H1 (cell line): ENCODE measurements around the gene CD96. TPM values are rescaled to one million over a fixed set of nuclear protein-coding genes. Genes with fewer than 3 reads are reported as not detected.

Experiments used
- CTCF ChIA-PET: fragments of 300-600 bp; sonication (Branson Sonifier 250); formaldehyde crosslinking; loops from one replicate; lab custom pipeline; 2021; ENCODE audit not compliant: partially characterized antibody; lab: Charles Lee
- POLR2A ChIA-PET: fragments of 300-600 bp; sonication (Branson Sonifier 250); formaldehyde crosslinking; loops from one replicate; lab custom pipeline; 2021; ENCODE audit warnings: inconsistent platforms; ENCODE audit not compliant: partially characterized antibody; lab: Charles Lee
- DNase-seq, 2 experiments: peaks; one replicate each; pipeline versions ENCODE4 v3.0.0 to v3.0.0-alpha.2; 2010 to 2022; ENCODE audit warnings: low spot score in 2 of 2, low read depth in 1 of 2, mixed read lengths in 1 of 2
- FAIRE-seq: peaks from 2 replicates; lab custom pipeline; 2011; peaks lifted over from hg19 to GRCh38; lab: Jason Lieb, UNC
- H2AFZ ChIP-seq: 2 replicates; pipeline ENCODE4 v1.8.1; 2012; ENCODE audit warnings: low read length, inconsistent platforms
- H2AK5ac ChIP-seq: 2 replicates; pipeline ENCODE4 v1.6.1; 2013; ENCODE audit warnings: low read depth, low read length
- H2BK120ac ChIP-seq: replicated peaks from 2 replicates; pipeline ENCODE3; 2013; ENCODE audit warnings: low read depth, low read length, inconsistent platforms
- H2BK12ac ChIP-seq: 2 replicates; pipeline ENCODE4 v1.6.1; 2013; ENCODE audit warnings: low read depth, low read length
- H2BK15ac ChIP-seq: 2 replicates; pipeline ENCODE4 v1.6.1; 2013; ENCODE audit warnings: low read length
- H2BK20ac ChIP-seq: 2 replicates; pipeline ENCODE4 v1.6.1; 2013; ENCODE audit warnings: low read length
- H2BK5ac ChIP-seq: 2 replicates; pipeline ENCODE4 v1.6.1; 2013; ENCODE audit warnings: low read depth, low read length
- H3K14ac ChIP-seq: 2 replicates; pipeline ENCODE4 v1.6.1; 2013; ENCODE audit warnings: inconsistent platforms; ENCODE audit not compliant: insufficient read length
- H3K18ac ChIP-seq: 2 replicates; pipeline ENCODE4 v1.6.1; 2013; ENCODE audit warnings: low read length; ENCODE audit errors: extremely low read depth
- H3K23ac ChIP-seq: 2 replicates; pipeline ENCODE4 v1.6.1; 2013; ENCODE audit warnings: inconsistent platforms; ENCODE audit not compliant: insufficient read length
- H3K23me2 ChIP-seq: 2 replicates; pipeline ENCODE4 v1.6.1; 2013; ENCODE audit warnings: low read depth, low read length
- H3K27ac ChIP-seq: 2 replicates; pipeline ENCODE4 v1.6.1; 2011; ENCODE audit warnings: low read depth, low read length, inconsistent platforms
- H3K27me3 ChIP-seq, 4 experiments: replicated peaks in 1 of 4; 1 replicate in 1 of 4; 2 replicates in 3 of 4; pipeline versions ENCODE4 v1.6.1 to v1.8.1; 2011 to 2013; ENCODE audit warnings: low read length in 3 of 4, mild to moderate bottlenecking in 3 of 4, inconsistent platforms in 2 of 4, mixed read lengths in 2 of 4, moderate library complexity in 1 of 4; ENCODE audit not compliant: control insufficient read depth in 3 of 4, insufficient read depth in 3 of 4; ENCODE audit errors: extremely low read depth in 1 of 4
- H3K36me3 ChIP-seq, 4 experiments: 2 replicates each; pipeline versions ENCODE4 v1.6.1 to v1.8.1; 2011 to 2013; ENCODE audit warnings: mild to moderate bottlenecking in 4 of 4, low read length in 3 of 4, moderate library complexity in 2 of 4, control low read depth in 1 of 4, inconsistent platforms in 1 of 4; ENCODE audit not compliant: insufficient read depth in 4 of 4, control insufficient read depth in 2 of 4
- H3K4ac ChIP-seq: replicated peaks from 2 replicates; pipeline ENCODE3; 2013; ENCODE audit warnings: low read length, low read depth, mixed read lengths, inconsistent platforms; ENCODE audit not compliant: insufficient read length
- H3K4me1 ChIP-seq, 4 experiments: replicated peaks in 1 of 4; 1 replicate in 1 of 4; 2 replicates in 3 of 4; pipeline versions ENCODE4 v1.6.1 to v1.8.1; 2011 to 2013; ENCODE audit warnings: low read length in 3 of 4, inconsistent platforms in 2 of 4, mixed read lengths in 1 of 4; ENCODE audit not compliant: insufficient read depth in 4 of 4, control insufficient read depth in 3 of 4
- H3K4me2 ChIP-seq, 2 experiments: 2 replicates each; pipeline versions ENCODE4 v1.6.1 to v1.8.1; 2011 to 2013; ENCODE audit warnings: low read depth in 2 of 2, low read length in 2 of 2, control low read depth in 1 of 2, inconsistent platforms in 1 of 2, mild to moderate bottlenecking in 1 of 2; ENCODE audit not compliant: insufficient read depth in 1 of 2
- H3K4me3 ChIP-seq, 4 experiments: fragments of 200-600, 300-600 bp in 1 of 4; sonication (generic), shearing (Covaris generic), sonication (Bioruptor Twin) in 1 of 4; 2 replicates each; pipeline versions ENCODE4 v1.5.1 to v1.8.1; 2011 to 2016; ENCODE audit warnings: low read length in 4 of 4, low read depth in 3 of 4, control low read depth in 2 of 4, inconsistent platforms in 2 of 4, mild to moderate bottlenecking in 2 of 4, mixed read lengths in 1 of 4, moderate library complexity in 1 of 4; ENCODE audit not compliant: insufficient read depth in 2 of 4; ENCODE audit errors: extremely low read depth in 1 of 4
- H3K56ac ChIP-seq: replicated peaks from 2 replicates; pipeline ENCODE3; 2013; ENCODE audit warnings: low read depth, mild to moderate bottlenecking, mixed read lengths, low read length, inconsistent platforms; ENCODE audit not compliant: insufficient read length
- H3K79me1 ChIP-seq: 2 replicates; pipeline ENCODE4 v1.6.1; 2013; ENCODE audit warnings: low read depth, low read length, control low read depth
- H3K79me2 ChIP-seq, 2 experiments: 2 replicates each; pipeline versions ENCODE4 v1.6.1 to v1.8.1; 2012 to 2013; ENCODE audit warnings: low read length in 2 of 2, mild to moderate bottlenecking in 2 of 2, inconsistent platforms in 1 of 2; ENCODE audit not compliant: insufficient read depth in 2 of 2, control insufficient read depth in 1 of 2
- H3K9ac ChIP-seq, 4 experiments: replicated peaks in 1 of 4; 1 replicate in 1 of 4; 2 replicates in 3 of 4; pipeline versions ENCODE4 v1.6.1 to v1.8.1; 2011 to 2013; ENCODE audit warnings: low read depth in 3 of 4, low read length in 3 of 4, control low read depth in 2 of 4, mild to moderate bottlenecking in 2 of 4, moderate library complexity in 2 of 4, inconsistent platforms in 1 of 4; ENCODE audit errors: extremely low read depth in 1 of 4
- H3K9me3 ChIP-seq, 2 experiments: 2 replicates each; pipeline versions ENCODE4 v1.6.1 to v1.8.1; 2012 to 2013; ENCODE audit warnings: mild to moderate bottlenecking in 2 of 2, moderate library complexity in 2 of 2, control low read depth in 1 of 2, inconsistent platforms in 1 of 2, low read depth in 1 of 2, low read length in 1 of 2, mixed read lengths in 1 of 2; ENCODE audit not compliant: insufficient read depth in 2 of 2
- H4K20me1 ChIP-seq, 2 experiments: replicated peaks in 1 of 2; 2 replicates each; pipeline versions ENCODE3 to v1.8.1; 2011 to 2013; ENCODE audit warnings: inconsistent platforms in 2 of 2, low read length in 2 of 2, mild to moderate bottlenecking in 1 of 2; ENCODE audit not compliant: insufficient read depth in 2 of 2, control insufficient read depth in 1 of 2
- H4K5ac ChIP-seq: 2 replicates; pipeline ENCODE4 v1.6.1; 2013; ENCODE audit warnings: low read length, low read depth, mixed read lengths, inconsistent platforms; ENCODE audit not compliant: insufficient read length
- H4K8ac ChIP-seq: 2 replicates; pipeline ENCODE4 v1.8.0; 2013; ENCODE audit warnings: mild to moderate bottlenecking, moderate library complexity, low read length, inconsistent platforms; ENCODE audit not compliant: insufficient read depth; ENCODE audit errors: extremely low read depth
- H4K91ac ChIP-seq: replicated peaks from 2 replicates; pipeline ENCODE3; 2013; ENCODE audit warnings: low read length, mixed read lengths, inconsistent platforms; ENCODE audit not compliant: insufficient read length
- ASH2L ChIP-seq: fragments of 200-600, 300-600 bp; sonication (generic); IDR thresholded peaks from one replicate; pipeline ENCODE4 v1.7.1; 2017; ENCODE audit warnings: low read length
- ATF2 ChIP-seq: IDR thresholded peaks from 2 replicates; pipeline ENCODE4 v1.6.1; 2012; ENCODE audit warnings: low read length, inconsistent platforms
- ATF3 ChIP-seq: IDR thresholded peaks from 2 replicates; pipeline ENCODE4 v1.6.1; 2011; ENCODE audit warnings: low read depth, mild to moderate bottlenecking, low read length; ENCODE audit not compliant: insufficient read depth
- CBX5 ChIP-seq: fragments of 300-800, 300-1000 bp; sonication (generic); IDR thresholded peaks from 2 replicates; pipeline ENCODE4 v1.7.1; 2016; ENCODE audit warnings: antibody characterized with exemption, low read length, low read depth
- HDAC6 ChIP-seq: IDR thresholded peaks from one replicate; pipeline ENCODE4 v1.7.1; 2012; ENCODE audit warnings: low read depth, mild to moderate bottlenecking, inconsistent platforms, low read length, moderate library complexity
- SIRT6 ChIP-seq: IDR thresholded peaks from one replicate; pipeline ENCODE4 v1.7.1; 2012; ENCODE audit warnings: low read length, inconsistent platforms
- TAF1 ChIP-seq: IDR thresholded peaks from 2 replicates; pipeline ENCODE4 v1.6.1; 2011; ENCODE audit warnings: mild to moderate bottlenecking, low read depth, low read length
- TBP ChIP-seq: IDR thresholded peaks from 2 replicates; pipeline ENCODE4 v1.6.1; 2011; ENCODE audit warnings: low read depth, low read length, improper control_type of control experiment
- USF2 ChIP-seq: IDR thresholded peaks from 2 replicates; pipeline ENCODE4 v1.6.1; 2011; ENCODE audit warnings: low read length, improper control_type of control experiment
- WGBS, 2 experiments: shearing (Covaris generic) in 1 of 2; methylation state at CpG; one replicate each; pipeline versions ENCODE4 v1.1.6 to v1.1.7; 2013 to 2015; ENCODE audit warnings: low lambda C conversion rate in 2 of 2, mixed read lengths in 2 of 2, inconsistent platforms in 1 of 2, low coverage in 1 of 2, missing lambda C conversion rate in 1 of 2; ENCODE audit not compliant: insufficient replicate concordance in 2 of 2, insufficient coverage in 1 of 2, insufficient read length in 1 of 2; ENCODE audit errors: extremely low coverage in 1 of 2, missing lambda C conversion rate in 1 of 2; 5-methylcytosine and 5-hydroxymethylcytosine counted together
- polyA plus RNA-seq, 7 experiments: library from polyadenylated mRNA; depleted of rRNA in 3 of 7; stranded (reverse) in 5 of 7; unstranded in 2 of 7; fragments of >200 nt in 5 of 7; fragments of 200-250 nt in 2 of 7; gene quantifications; 1 replicate in 5 of 7; 2 replicates in 1 of 7; 4 replicates in 1 of 7; pipeline versions ENCODE4 v1.2.1 to v1.2.3, GENCODE V29; 2011 to 2013; ENCODE audit warnings: missing spikeins in 2 of 7, mixed read lengths in 2 of 7
- total RNA-seq: library from RNA; stranded (reverse); fragmentation: NEBNext Ultra II Directional; extraction: Animal tissue kit (Norgen Biotek cat#: 25700); gene quantifications from 2 replicates; pipeline ENCODE4 v1.2.1, GENCODE V29; 2021

Gene CD96
- total and polyA plus RNA-seq, 2 of the 8 experiments (the other 6 are each of a cell fraction or from before 2014, with no cell fraction given): not detected

- no peaks in the 10 kb centered on the region for H3K4me1 ChIP-seq
- no peak overlapping the region for H3K18ac ChIP-seq
- no peaks in the 10 kb centered on the region for H3K79me1 ChIP-seq
- H4K5ac ChIP-seq: no peak overlapping the region
- H2BK15ac ChIP-seq: no peak overlapping the region
- POLR2A ChIA-PET: no interaction called here
- H4K20me1 ChIP-seq: no peaks in the 10 kb centered on the region
- H3K79me2 ChIP-seq: no peaks in the 10 kb centered on the region
- no peak overlapping the region for H3K4me3 ChIP-seq
- FAIRE-seq (no peak), DNase-seq (no peak)
- H3K27ac ChIP-seq: no peak overlapping the region
- no peak overlapping the region for H2BK120ac ChIP-seq
- no peak overlapping the region for H2BK20ac ChIP-seq
- no peak overlapping the region for H2BK5ac ChIP-seq
- no peak overlapping the region for H4K91ac ChIP-seq
- H3K56ac ChIP-seq: no peak overlapping the region
- no peak overlapping the region for H3K4me2 ChIP-seq
- peaks cover 0 to 6% of the 10 kb centered on the region in 2 experiments; a peak in 1 of 4 replicates for H3K9me3 ChIP-seq
- H3K23me2 ChIP-seq: no peaks in the 10 kb centered on the region
- no peak overlapping the region for H2AK5ac ChIP-seq
- H2BK12ac ChIP-seq: no peak overlapping the region
- H3K23ac ChIP-seq: no peak overlapping the region
- no peak overlapping the region for H3K14ac ChIP-seq
- H3K36me3 ChIP-seq: no peaks in the 10 kb centered on the region
- H4K8ac ChIP-seq: no peak overlapping the region
- H3K9ac ChIP-seq: no peak overlapping the region
- CTCF ChIA-PET: interaction anchor here (1.0 to 1.1 kb wide), 2 partner anchors 11 to 55 kb away, joined by 3 to 4 read pairs; no protein-coding TSS in a partner anchor
- H2AFZ ChIP-seq: no peak overlapping the region
- H3K4ac ChIP-seq: no peak overlapping the region
- H3K27me3 ChIP-seq: no peaks in the 10 kb centered on the region
- 94% methylated on average over 1 of the region's 1 CpG; no CpG with 5 or more reads in 1 of the 2 experiments for WGBS, 2 experiments
- no peak for TF ChIP-seq USF2
- no peak for TF ChIP-seq TAF1
- no peak for TF ChIP-seq SIRT6
- no peak for TF ChIP-seq ATF3
- no peak for TF ChIP-seq CBX5
- no peak for TF ChIP-seq ASH2L
- TF ChIP-seq ATF2: no peak
- TF ChIP-seq HDAC6: no peak
- no peak for TF ChIP-seq TBP
These were observed 71.3 kb downstream of the CD96 start for GRCh38 chr3:111613294-111613693.
